Activated gamma-delta T cell treated with Interleukin-2 at 50 U/mL for 16 hours (primary cell): ENCODE measurements around the gene RPTOR.

ENCODE experiments used
- DNase-seq: peaks from one replicate; pipeline ENCODE4 v3.0.0-alpha.2; 2020

The RPTOR gene

GRCh38 chr17:80771612-80772005, 227.0 kb downstream of the RPTOR start:
- DNase-seq = no peak

- DNase-seq = no peak
Measured at GRCh38 chr17:80772906-80773242, 228.2 kb downstream of the RPTOR start.

GRCh38 chr17:80773243-80773991, 228.8 kb downstream of the RPTOR start:
- DNase-seq = no peak

- DNase-seq = no peak
Measured at GRCh38 chr17:80774146-80774545, 229.5 kb downstream of the RPTOR start.

GRCh38 chr17:80774643-80775281, 230.1 kb downstream of the RPTOR start:
- DNase-seq = no peak

GRCh38 chr17:80775863-80776262, 231.2 kb downstream of the RPTOR start:
- DNase-seq = no peak

GRCh38 chr17:80777274-80777673, 232.6 kb downstream of the RPTOR start:
- no peak for DNase-seq

- no peak for DNase-seq
Measured at GRCh38 chr17:80778716-80779115, 234.1 kb downstream of the RPTOR start.

GRCh38 chr17:80779336-80779735, 234.7 kb downstream of the RPTOR start:
- no peak for DNase-seq

GRCh38 chr17:80779961-80780380, 235.3 kb downstream of the RPTOR start:
- DNase-seq = no peak

- DNase-seq = no peak
Measured at GRCh38 chr17:80780381-80781198, 236.0 kb downstream of the RPTOR start.

GRCh38 chr17:80781211-80781610, 236.6 kb downstream of the RPTOR start:
- no peak for DNase-seq

- DNase-seq = no peak
Measured at GRCh38 chr17:80781807-80782277, 237.2 kb downstream of the RPTOR start.

- DNase-seq = peak; percentile 55
Measured at GRCh38 chr17:80782536-80783427, 238.1 kb downstream of the RPTOR start.

GRCh38 chr17:80783486-80783885, 238.8 kb downstream of the RPTOR start:
- DNase-seq = no peak

- DNase-seq = no peak
Measured at GRCh38 chr17:80783971-80784370, 239.3 kb downstream of the RPTOR start.

- no peak for DNase-seq
Measured at GRCh38 chr17:80785477-80786178, 241.0 kb downstream of the RPTOR start.

GRCh38 chr17:80786470-80786869, 241.8 kb downstream of the RPTOR start:
- no peak for DNase-seq

GRCh38 chr17:80786887-80787286, 242.2 kb downstream of the RPTOR start:
- DNase-seq = no peak

- no peak for DNase-seq
Measured at GRCh38 chr17:80787881-80788280, 243.2 kb downstream of the RPTOR start.

- no peak for DNase-seq
Measured at GRCh38 chr17:80789356-80789902, 244.8 kb downstream of the RPTOR start.
